Left lobe of liver (tissue), 2 donors: ENCODE measurements around the gene SP110. TPM values are rescaled to one million over a fixed set of nuclear protein-coding genes. Genes with fewer than 3 reads are reported as not detected.

Experiments
- ATAC-seq: fragments of 200-7000 bp; cut with Tn5 transposase; one replicate; pipeline ENCODE4 v1.9.1; 2020; ENCODE audit warnings: mild to moderate bottlenecking, moderate library complexity
- DNase-seq: peaks from one replicate; pipeline ENCODE4 v3.0.0-alpha.2; 2020; ENCODE audit warnings: low spot score
- total RNA-seq: library from RNA; stranded (reverse); gene quantifications from one replicate; pipeline ENCODE4 v1.2.1, GENCODE V29; 2021
- donor health status: DM: no; HTN: no; CAD: no; lungs with moderate emphysema.
- donor health status: DM: no; HTN: yes; CAD: no.

SP110 gene
- total RNA-seq, 1 donor from 2014 or later: 6.0 TPM

GRCh38 chr2:230172852-230173251, 46.9 kb downstream of the SP110 start:
- ATAC-seq: no peak
- peak; percentile 15 for DNase-seq

- peak; percentile 31 for DNase-seq
- ATAC-seq: no peak
These were observed 47.6 kb downstream of the SP110 start for GRCh38 chr2:230172156-230172555.

GRCh38 chr2:230170532-230170931, 49.3 kb downstream of the SP110 start:
- DNase-seq (peak; percentile 15), ATAC-seq (peak; percentile 44)

- ATAC-seq: peak; percentile 70
These were observed 53.1 kb downstream of the SP110 start for GRCh38 chr2:230166557-230167170.

GRCh38 chr2:230164139-230164538, 55.6 kb downstream of the SP110 start:
- no peak for DNase-seq
- no peak for ATAC-seq

More at GRCh38 chr2:230166557-230167170, 53.1 kb downstream of the SP110 start:
- peak; percentile 22 for DNase-seq

GRCh38 chr2:230162981-230163380, 56.8 kb downstream of the SP110 start:
- DNase-seq (peak; percentile 5), ATAC-seq (no peak)

GRCh38 chr2:230161184-230161583, 58.6 kb downstream of the SP110 start:
- no peak for ATAC-seq

GRCh38 chr2:230160112-230160660, 59.6 kb downstream of the SP110 start:
- DNase-seq (peak; percentile 54), ATAC-seq (peak; percentile 97)

More at GRCh38 chr2:230161184-230161583, 58.6 kb downstream of the SP110 start:
- peak; percentile 26 for DNase-seq

GRCh38 chr2:230158468-230158867, 61.3 kb downstream of the SP110 start:
- DNase-seq: peak; percentile 15
- no peak for ATAC-seq

- ATAC-seq (no peak), DNase-seq (peak; percentile 31)
These were observed 62.7 kb downstream of the SP110 start for GRCh38 chr2:230156782-230157699.

- DNase-seq: no peak
These were observed 64.4 kb downstream of the SP110 start for GRCh38 chr2:230155359-230155758.

GRCh38 chr2:230153390-230153976, 66.3 kb downstream of the SP110 start:
- ATAC-seq (no peak), DNase-seq (no peak)

More at GRCh38 chr2:230155359-230155758, 64.4 kb downstream of the SP110 start:
- ATAC-seq: no peak

- DNase-seq (no peak), ATAC-seq (no peak)
These were observed 67.5 kb downstream of the SP110 start for GRCh38 chr2:230152334-230152733.

GRCh38 chr2:230144355-230144754, 75.4 kb downstream of the SP110 start:
- DNase-seq: no peak
- ATAC-seq: no peak

- ATAC-seq: no peak
- no peak for DNase-seq
These were observed 79.1 kb downstream of the SP110 start for GRCh38 chr2:230140667-230141066.

GRCh38 chr2:230137902-230138539, 81.8 kb downstream of the SP110 start:
- DNase-seq (no peak), ATAC-seq (no peak)

GRCh38 chr2:230135130-230135525, 84.7 kb downstream of the SP110 start:
- ATAC-seq (no peak), DNase-seq (no peak)

GRCh38 chr2:230134496-230135129, 85.2 kb downstream of the SP110 start:
- no peak for ATAC-seq
- no peak for DNase-seq

- DNase-seq (no peak), ATAC-seq (no peak)
These were observed 88.4 kb downstream of the SP110 start for GRCh38 chr2:230131366-230131765.

GRCh38 chr2:230130668-230131364, 89.0 kb downstream of the SP110 start:
- ATAC-seq (peak; percentile 58), DNase-seq (no peak)
